HG03196 (cell line): ENCODE data around the gene TSPAN16.

Source experiments
- ATAC-seq: cut with Tn5 transposase; IDR thresholded peaks from one replicate; pipeline ENCODE4 v1.9.1; 2021; ENCODE audit not compliant: unreplicated experiment

TSPAN16 gene

DNA sequence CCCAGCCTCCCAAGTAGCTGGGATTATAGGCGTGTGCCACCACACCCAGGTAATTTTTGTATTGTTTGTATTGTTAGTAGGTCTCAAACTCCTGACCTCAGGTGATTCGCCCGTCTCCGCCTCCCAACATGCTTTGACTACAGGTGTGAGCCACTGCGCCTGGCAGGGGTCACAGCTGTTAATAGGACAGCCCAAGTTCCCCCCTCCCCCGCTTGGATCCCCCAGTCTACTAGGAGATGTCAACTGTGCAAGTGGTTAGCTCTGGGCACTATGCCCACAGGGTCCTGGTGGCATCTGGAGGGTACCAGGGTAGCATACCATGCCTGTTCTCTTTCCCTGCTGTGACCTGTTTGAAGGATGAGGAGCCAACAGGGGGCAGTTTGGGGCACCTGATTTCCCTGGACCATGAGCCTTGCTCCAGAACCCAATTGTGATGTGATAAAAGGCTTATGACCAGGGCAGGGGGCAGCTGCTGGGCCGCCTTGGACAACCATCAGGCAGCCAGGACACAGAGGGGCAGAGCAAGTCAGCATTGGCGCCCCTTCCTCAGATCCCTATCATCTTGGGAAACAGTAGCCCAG lies at the start of gene TSPAN16:
Gene TSPAN16, plus strand, starts transcription at position 496 of the 581 bp plus-strand sequence. CDS start 138 bp downstream, outside the sequence.
- ATAC-seq = no peak

DNA sequence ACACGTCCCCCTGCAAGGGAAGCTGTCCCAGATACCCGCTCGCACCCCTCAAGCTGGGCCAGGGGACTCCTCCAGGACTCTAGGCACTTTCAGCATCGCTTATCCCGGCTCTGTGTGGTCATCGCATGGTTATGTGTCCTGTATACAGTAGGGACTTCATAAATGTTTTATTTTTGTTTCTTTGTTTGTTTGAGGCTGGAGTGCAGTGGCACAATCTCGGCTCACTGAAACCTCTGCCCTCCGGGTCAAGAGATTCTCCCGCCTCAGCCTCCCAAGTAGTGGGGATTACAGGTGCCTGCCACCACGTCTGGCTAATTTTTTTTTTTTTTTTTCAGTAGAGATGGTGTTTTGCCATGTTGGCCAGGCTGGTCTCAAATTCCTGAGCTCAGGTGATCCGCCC lies 49.0 kb upstream of the TSPAN16 start:
- no peak for ATAC-seq

GRCh38 chr19:11247391-11247790 lies 48.6 kb upstream of the TSPAN16 start:
- no peak for ATAC-seq

DNA sequence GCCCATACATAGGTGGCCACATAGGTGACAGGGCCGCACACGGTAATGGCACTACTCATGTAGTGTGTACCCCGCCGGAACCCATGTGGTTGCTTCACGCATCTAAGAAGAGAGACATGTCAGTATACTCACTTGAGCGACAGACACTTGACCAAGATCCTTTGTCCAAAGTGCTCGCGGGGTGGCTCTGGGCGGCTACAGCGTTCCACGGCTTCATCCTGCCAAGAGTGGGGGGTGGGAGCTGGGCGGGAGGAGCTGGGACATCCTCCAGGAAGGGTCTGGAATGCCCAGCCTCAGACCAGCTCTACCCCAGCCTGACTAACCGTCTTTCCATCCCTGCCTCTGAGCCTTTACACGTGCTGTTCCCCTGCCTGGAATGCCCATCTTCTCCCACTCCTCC lies 48.0 kb upstream of the TSPAN16 start:
- ATAC-seq = no peak

DNA sequence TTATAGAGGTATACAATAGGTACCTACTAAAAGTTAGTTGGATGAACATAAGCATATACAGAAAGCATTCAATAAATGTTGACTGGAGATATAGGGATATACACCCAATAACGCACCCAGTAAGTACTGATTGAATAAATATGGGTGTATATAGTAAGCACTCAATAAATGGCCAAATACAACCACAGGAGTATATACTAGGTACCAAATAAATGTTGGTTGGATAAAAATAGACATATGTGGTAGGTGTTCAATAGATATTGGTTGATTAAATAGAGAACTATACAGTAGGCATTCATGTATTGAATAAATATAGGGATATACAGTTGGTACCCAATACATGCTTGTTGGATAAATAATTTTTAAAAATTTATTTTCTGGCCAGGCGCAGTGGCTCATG lies 47.1 kb upstream of the TSPAN16 start:
- no peak for ATAC-seq

GRCh38 chr19:11251217-11251616 lies 44.7 kb upstream of the TSPAN16 start:
- ATAC-seq = no peak

DNA sequence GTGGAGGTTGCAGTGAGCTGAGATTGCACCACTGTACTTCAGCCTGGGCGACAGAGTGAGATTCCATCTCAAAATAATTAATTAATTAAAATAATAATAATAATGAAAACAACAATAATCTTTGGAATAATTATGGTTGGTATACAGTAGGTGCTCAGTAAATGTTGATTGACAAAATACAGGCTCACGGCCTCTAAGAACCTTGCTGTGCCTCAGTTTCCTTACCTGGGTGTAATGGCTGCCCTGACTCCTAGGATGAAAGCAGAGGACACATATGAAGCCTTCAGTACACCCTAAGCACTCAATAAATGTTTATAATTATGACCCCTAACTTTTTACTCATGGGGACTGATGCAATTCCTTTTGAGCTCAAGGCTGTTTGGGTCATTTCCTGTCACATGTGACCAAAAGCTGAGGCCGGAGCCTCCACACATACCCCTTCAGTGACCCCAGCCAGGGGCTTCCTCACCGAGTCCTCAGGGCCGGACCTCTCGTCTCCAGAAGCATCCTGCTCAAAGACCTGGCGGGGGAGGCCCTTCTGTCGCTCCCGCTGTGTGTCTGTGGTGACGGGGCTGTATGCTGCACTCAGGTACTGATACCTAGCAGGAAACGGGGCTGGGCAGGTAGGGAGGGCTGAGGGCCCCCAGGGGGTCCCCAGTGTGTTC lies 44.2 kb upstream of the TSPAN16 start:
- no peak for ATAC-seq

DNA sequence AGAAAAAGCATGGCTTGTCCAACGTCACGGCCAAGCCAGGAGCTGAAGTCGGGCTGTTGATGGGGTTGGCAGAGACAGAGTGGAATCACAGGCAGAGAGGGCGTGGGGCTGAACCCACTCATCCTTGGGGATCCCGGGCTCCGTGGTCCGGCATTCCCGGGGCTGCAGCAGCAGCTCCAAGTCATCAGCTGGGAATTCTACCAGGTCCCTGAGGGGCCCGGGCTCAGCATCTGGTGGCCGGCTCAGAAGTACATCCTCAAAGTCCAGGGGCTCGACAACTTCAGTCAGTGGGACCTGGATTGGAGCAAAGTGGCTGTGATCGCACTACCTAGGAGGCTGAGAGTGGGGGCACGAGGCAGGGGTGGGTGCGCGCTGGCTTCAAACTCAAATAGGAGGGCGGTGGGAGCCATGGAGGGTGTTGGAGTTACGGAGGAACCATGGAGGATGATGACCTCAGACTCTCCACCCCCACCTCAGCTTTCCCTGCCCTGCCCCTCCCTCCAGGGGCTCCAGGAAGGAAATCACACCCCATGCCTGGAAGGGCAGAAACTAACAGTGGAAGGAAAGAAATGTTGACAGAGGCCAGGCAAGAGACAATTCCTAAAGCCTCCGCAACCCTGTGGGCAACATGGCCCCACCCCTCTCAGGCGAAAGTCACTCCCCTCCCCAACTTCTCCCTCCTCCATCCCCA lies 43.1 kb upstream of the TSPAN16 start:
- ATAC-seq = no peak

DNA sequence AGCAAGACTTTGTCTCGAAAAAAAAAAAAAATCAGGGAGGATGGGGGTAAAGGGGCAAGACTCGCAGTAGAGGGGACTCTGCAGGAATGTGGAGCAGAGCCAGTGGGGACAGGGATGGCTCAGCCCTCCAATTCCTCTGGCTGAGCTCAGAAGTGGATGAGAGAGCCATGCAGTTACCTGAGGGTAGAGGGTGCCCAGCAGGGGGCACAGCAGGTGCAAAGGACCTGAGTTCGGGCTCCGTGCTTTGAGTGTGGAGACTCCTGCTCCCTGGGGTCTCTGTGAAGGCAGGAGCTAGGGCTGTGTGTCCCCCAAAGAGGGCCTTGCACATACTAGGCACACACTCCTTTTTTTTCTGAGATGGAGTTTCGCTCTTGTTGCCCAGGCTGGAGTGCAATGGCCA lies 41.3 kb upstream of the TSPAN16 start:
- ATAC-seq = no peak

DNA sequence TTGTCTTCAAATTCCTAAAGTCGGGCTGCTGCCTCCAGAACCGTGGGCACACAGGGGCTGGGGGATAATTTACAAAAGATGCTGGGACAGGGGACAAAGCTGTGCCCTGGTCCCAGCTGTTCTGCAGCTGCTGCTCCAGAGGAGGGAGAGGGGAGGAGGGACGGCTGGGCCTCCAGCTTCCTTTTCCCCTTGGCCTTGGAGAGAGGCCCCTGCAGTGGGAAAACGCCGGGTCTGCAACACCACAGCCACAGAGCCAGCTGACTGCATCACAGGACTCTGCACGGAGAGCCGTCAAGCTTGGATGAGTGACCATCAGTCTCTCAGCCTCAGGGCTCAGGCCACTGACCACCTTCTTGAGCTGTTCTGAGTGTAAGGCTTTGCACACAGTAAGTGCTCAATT lies 39.8 kb upstream of the TSPAN16 start:
- ATAC-seq = no peak

DNA sequence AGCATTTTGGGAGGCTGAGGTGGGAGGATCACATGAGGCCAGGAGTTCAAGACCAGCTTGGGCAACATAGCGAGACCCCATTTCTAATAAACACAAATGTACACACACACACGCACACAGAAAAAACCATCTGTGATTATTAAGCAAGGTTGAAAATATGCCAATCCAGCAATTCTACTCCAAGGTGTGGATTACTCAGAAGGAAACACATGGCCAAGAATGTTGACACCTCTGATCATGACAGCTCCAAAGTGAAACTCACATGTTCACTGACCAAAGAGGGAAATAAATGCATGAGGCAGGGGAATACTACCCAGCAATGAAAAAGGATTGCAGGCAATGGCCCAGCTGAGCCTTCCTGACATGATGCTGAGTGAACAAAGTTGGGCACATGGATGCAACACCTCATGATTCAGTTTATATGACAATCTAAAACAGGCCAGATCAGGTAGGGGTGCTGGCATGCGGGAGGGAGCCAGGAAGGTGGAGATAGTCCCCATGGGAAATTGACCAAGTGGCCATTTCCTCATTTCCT lies 38.0 kb upstream of the TSPAN16 start:
- ATAC-seq = no peak

DNA sequence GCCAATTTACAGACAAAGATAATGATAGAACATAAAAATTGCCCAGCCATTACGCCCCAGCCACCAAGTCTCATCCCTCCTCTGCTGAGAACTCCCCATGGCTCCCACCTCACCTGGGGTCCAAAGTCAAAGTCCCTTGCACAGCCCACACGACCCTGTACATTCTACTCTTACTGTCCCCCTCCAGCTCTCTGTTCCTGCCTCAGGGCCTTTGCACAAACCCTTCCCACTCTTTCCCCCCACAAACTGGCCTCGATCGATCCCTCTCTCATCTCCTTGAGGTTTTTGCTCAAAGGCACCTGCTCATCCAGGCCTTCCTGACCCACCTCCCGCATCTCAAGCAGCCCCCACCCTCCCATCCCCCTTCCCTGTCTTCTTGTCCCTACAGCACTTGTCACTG lies 35.0 kb upstream of the TSPAN16 start:
- ATAC-seq = no peak

DNA sequence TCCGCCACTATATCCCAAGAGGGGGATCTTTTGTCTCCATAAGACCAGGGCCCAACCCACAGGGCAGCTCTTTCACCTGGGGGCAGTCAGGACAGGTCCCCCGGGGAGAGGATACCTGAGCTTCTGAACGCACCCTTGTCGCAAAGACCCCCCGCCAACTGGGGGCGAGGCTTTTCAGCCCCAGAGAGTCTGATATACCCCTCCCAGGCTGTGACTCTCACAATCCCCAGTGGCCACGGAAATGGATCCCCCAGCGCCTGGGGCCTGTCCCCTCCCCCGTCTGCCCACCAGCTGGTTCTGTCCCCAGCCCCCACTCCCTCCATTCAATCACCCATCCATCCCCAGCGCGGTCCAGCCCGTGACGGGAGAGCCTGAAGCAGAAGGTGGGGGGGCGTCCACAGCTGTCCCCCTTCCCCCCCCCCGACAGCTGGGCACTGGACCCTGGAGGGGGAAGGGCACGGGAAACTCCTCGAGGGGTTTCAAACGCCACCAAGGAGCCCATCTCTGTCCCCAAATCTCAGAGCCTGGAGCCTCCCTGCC lies 34.5 kb upstream of the TSPAN16 start:
- ATAC-seq = no peak

- ATAC-seq = no peak
These were observed 33.8 kb upstream of the TSPAN16 start, which contains the start of gene DOCK6 for GRCh38 chr19:11261971-11262839. DOCK6 (minus strand) TSS chr19:11262524; CDS start chr19:11262440, 84 bp downstream.

DNA sequence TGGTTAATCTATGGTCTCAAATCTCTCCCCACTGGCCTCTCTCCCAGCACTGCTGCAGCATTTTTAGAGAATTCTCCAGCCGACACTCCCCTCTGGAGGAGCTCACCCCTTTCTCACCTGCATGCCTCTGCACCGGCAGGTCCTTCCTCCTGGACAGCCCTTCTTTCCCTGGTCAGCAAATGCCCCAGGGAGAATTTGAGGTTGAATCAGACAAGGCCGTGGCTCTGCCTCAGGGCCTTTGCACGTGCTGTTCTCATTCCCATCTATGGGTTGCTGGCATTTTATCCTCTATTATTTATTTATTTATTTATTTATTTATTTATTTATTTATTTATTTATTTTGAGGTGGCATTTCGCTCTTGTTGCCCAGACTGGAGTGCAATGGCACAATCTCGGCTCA lies 32.2 kb upstream of the TSPAN16 start:
- ATAC-seq = no peak

DNA sequence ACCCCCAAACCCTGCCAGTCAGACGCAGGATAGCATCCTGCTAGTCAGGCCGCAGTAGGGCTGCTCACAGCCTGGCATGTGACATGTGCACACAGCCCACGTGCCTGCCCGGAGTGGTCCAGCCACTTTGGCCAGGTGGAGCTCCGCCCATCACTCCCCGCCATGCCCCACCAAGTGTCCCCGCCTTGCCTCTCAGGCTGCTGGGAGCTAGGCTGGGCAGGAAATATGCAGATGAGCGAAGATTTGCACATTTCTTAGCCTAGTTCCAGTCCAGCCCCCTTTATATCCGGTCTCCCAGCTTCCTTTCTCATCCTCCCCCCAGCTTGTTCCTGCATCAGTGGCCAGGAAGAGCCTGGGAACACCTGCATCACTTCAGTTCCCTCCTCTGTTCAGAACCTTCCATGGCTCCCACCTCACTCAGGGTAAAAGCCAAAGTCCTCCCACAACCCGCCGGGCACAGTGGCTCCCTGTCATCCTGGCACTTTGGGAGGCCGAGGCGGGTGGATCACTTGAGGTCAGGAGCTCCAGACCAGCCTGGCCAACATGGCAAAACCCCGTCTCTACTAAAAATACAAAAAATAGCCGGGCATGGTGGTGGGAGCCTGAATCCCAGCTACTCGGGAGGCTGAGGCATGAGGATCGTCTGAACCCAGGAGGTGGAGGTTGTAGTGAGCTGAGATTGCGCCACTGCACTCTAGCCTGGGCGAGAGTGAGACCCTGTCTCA lies 31.3 kb upstream of the TSPAN16 start:
- no peak for ATAC-seq

- ATAC-seq = no peak
These were observed 30.7 kb upstream of the TSPAN16 start for GRCh38 chr19:11265177-11265784.

GRCh38 chr19:11265785-11266236 lies 30.1 kb upstream of the TSPAN16 start:
- ATAC-seq = no peak

GRCh38 chr19:11267316-11268085 lies 28.5 kb upstream of the TSPAN16 start:
- ATAC-seq = no peak
